HG03565 (cell line): Measurements from ENCODE around the gene MVB12B.

Experiments
- ATAC-seq: cut with Tn5 transposase; IDR thresholded peaks from one replicate; pipeline ENCODE4 v1.9.1; 2021; ENCODE audit warnings: mild to moderate bottlenecking, moderate library complexity; ENCODE audit not compliant: unreplicated experiment

Gene MVB12B

GRCh38 chr9:126423142-126423915 lies 96.7 kb downstream of the MVB12B start:
- no peak for ATAC-seq

- no peak for ATAC-seq
Measured at GRCh38 chr9:126423916-126424185, 97.2 kb downstream of the MVB12B start.

GRCh38 chr9:126424511-126424910 lies 97.9 kb downstream of the MVB12B start:
- no peak for ATAC-seq

GRCh38 chr9:126428534-126429175 lies 102.0 kb downstream of the MVB12B start:
- no peak for ATAC-seq

- no peak for ATAC-seq
Measured at GRCh38 chr9:126429190-126429589, 102.6 kb downstream of the MVB12B start.

GRCh38 chr9:126430124-126430523 lies 103.5 kb downstream of the MVB12B start:
- no peak for ATAC-seq

- ATAC-seq, result no peak
Measured at GRCh38 chr9:126431077-126431742, 104.6 kb downstream of the MVB12B start.

GRCh38 chr9:126432659-126433058 lies 106.0 kb downstream of the MVB12B start:
- no peak for ATAC-seq

GRCh38 chr9:126435105-126435504 lies 108.5 kb downstream of the MVB12B start:
- ATAC-seq, result no peak

- ATAC-seq, result no peak
Measured at GRCh38 chr9:126435626-126436025, 109.0 kb downstream of the MVB12B start.

- no peak for ATAC-seq
Measured at GRCh38 chr9:126436545-126437267, 110.1 kb downstream of the MVB12B start.

GRCh38 chr9:126437268-126437666 lies 110.6 kb downstream of the MVB12B start:
- no peak for ATAC-seq

GRCh38 chr9:126437701-126438100 lies 111.1 kb downstream of the MVB12B start:
- ATAC-seq, result no peak

GRCh38 chr9:126438741-126439401 lies 112.2 kb downstream of the MVB12B start:
- ATAC-seq, result no peak

- ATAC-seq, result no peak
Measured at GRCh38 chr9:126439402-126439765, 112.8 kb downstream of the MVB12B start.

GRCh38 chr9:126439883-126440653 lies 113.4 kb downstream of the MVB12B start:
- ATAC-seq, result no peak

- ATAC-seq, result no peak
Measured at GRCh38 chr9:126440940-126441339, 114.3 kb downstream of the MVB12B start.

GRCh38 chr9:126442636-126443035 lies 116.0 kb downstream of the MVB12B start:
- ATAC-seq, result no peak

- no peak for ATAC-seq
Measured at GRCh38 chr9:126443144-126443543, 116.5 kb downstream of the MVB12B start.

- ATAC-seq, result no peak
Measured at GRCh38 chr9:126448136-126448535, 121.5 kb downstream of the MVB12B start.
